Omental fat pad (tissue), 4 donors: Measurements from ENCODE around the gene DPYSL3. TPM values are rescaled to one million over a fixed set of nuclear protein-coding genes. Genes with fewer than 3 reads are reported as not detected.

Source experiments
- ATAC-seq: fragments of 150-250 bp; one replicate; pipeline ENCODE4 v1.9.1; 2016; ENCODE audit warnings: mild to moderate bottlenecking, moderate library complexity; ENCODE audit not compliant: low FRiP score
- DNase-seq: peaks from one replicate; pipeline ENCODE4 v3.0.0-alpha.2; 2019; ENCODE audit warnings: low spot score
- CTCF ChIP-seq, 3 donors: fragments of 450-650 bp; IDR thresholded peaks; one replicate each; pipeline ENCODE4 v1.5.1; 2016 to 2017; ENCODE audit warnings: antibody characterized with exemption in 3 of 3, mild to moderate bottlenecking in 3 of 3, moderate library complexity in 2 of 3
- total RNA-seq, 4 donors: library from RNA; depleted of rRNA; stranded (reverse); fragments of >200 nt; gene quantifications; one replicate each; pipeline ENCODE4 v1.1.0, GENCODE V29; 2016

The DPYSL3 gene
- total RNA-seq, 4 donors from 2014 or later: 26.9 to 78.0 (median 54.9) TPM

GRCh38 chr5:147398860-147399259 is 111.0 kb downstream of the DPYSL3 start:
- ATAC-seq (no peak), DNase-seq (no peak)
- TF ChIP-seq CTCF (IDR thresholded peaks at IDR 0.05): no peak

- no peak for ATAC-seq
- no peak for TF ChIP-seq CTCF (IDR thresholded peaks at IDR 0.05)
- DNase-seq: no peak
Observed at GRCh38 chr5:147397616-147398015, 112.3 kb downstream of the DPYSL3 start.

- no peak for DNase-seq
- no peak for TF ChIP-seq CTCF (IDR thresholded peaks at IDR 0.05)
- peak; percentile 30 for ATAC-seq
Observed at GRCh38 chr5:147396070-147396823, 113.6 kb downstream of the DPYSL3 start.

GRCh38 chr5:147393874-147394672 is 115.8 kb downstream of the DPYSL3 start:
- no peak for DNase-seq
- no peak for ATAC-seq
- no peak for TF ChIP-seq CTCF (IDR thresholded peaks at IDR 0.05)

GRCh38 chr5:147391781-147392180 is 118.1 kb downstream of the DPYSL3 start:
- ATAC-seq (peak; percentile 89), DNase-seq (peak; percentile 34)
- no peak for TF ChIP-seq CTCF (IDR thresholded peaks at IDR 0.05)

- DNase-seq: no peak
- no peak for ATAC-seq
- no peak for TF ChIP-seq CTCF (IDR thresholded peaks at IDR 0.05)
Observed at GRCh38 chr5:147390654-147391225, 119.1 kb downstream of the DPYSL3 start.
